WTC11 (cell line): ENCODE data around the gene LINC01488.

Experiments used
- GRHL2 ChIP-seq: fragments of 250-450 bp; sonication (Bioruptor Pico); IDR thresholded peaks from 2 replicates; pipeline ENCODE4 v1.8.0; 2022; ENCODE audit warnings: mild to moderate bottlenecking, moderate library complexity; ENCODE audit not compliant: insufficient replicate concordance, severe bottlenecking
- IRF2 ChIP-seq: sonication (generic); formaldehyde crosslinking; IDR thresholded peaks from 2 replicates; pipeline ENCODE4 v1.8.0; 2022; ENCODE audit warnings: low read depth, missing genetic modification reagents, borderline replicate concordance
- JUN ChIP-seq: sonication (generic); formaldehyde crosslinking; IDR thresholded peaks from 2 replicates; pipeline ENCODE4 v1.8.0; 2023; ENCODE audit warnings: mild to moderate bottlenecking, missing genetic modification reagents
- SMAD3 ChIP-seq: sonication (generic); formaldehyde crosslinking; IDR thresholded peaks from 2 replicates; pipeline ENCODE4 v1.8.0; 2022; ENCODE audit warnings: missing genetic modification reagents, mild to moderate bottlenecking, borderline replicate concordance
- TF ChIP-seq, protein P1 (sequence below): fragments of 200-600 bp; IDR thresholded peaks from 2 replicates; pipeline ENCODE4 v1.8.0; 2022; ENCODE audit warnings: antibody characterized with exemption
- TF ChIP-seq, protein P2 (sequence below): fragments of 250-450 bp; sonication (Bioruptor Pico); conservative IDR thresholded peaks from 2 replicates; pipeline ENCODE4 v1.9.0; 2021; ENCODE audit warnings: mild to moderate bottlenecking
- TF ChIP-seq, protein P3 (sequence below): sonication (generic); formaldehyde crosslinking; IDR thresholded peaks from 2 replicates; pipeline ENCODE4 v1.8.0; 2022; ENCODE audit warnings: mild to moderate bottlenecking, missing genetic modification reagents

DNA sequence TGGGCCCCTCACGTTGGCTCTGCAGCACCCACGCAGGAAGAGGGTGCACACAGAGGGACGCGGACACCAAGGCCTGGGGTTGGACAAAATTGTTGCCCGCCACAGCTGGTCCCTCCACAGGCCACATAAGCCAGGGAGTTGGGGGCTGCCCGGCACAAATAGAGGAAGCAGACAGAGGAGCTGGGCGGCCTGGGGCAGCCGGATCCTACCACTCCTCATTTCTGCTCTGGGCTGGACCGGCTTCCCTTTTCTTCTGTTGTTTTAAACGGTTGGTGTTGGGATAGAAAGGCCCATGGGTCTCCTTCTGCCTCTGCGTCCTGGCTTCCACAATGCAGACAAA is 36.4 kb upstream of the LINC01488 start:
- TF ChIP-seq JUN (no peak), IRF2 (no peak), SMAD3 (no peak), GRHL2 (CRISPR knock-in tag) (no peak)
- TF ChIP-seq, protein P1, sequence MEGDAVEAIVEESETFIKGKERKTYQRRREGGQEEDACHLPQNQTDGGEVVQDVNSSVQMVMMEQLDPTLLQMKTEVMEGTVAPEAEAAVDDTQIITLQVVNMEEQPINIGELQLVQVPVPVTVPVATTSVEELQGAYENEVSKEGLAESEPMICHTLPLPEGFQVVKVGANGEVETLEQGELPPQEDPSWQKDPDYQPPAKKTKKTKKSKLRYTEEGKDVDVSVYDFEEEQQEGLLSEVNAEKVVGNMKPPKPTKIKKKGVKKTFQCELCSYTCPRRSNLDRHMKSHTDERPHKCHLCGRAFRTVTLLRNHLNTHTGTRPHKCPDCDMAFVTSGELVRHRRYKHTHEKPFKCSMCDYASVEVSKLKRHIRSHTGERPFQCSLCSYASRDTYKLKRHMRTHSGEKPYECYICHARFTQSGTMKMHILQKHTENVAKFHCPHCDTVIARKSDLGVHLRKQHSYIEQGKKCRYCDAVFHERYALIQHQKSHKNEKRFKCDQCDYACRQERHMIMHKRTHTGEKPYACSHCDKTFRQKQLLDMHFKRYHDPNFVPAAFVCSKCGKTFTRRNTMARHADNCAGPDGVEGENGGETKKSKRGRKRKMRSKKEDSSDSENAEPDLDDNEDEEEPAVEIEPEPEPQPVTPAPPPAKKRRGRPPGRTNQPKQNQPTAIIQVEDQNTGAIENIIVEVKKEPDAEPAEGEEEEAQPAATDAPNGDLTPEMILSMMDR = no peak
- TF ChIP-seq, protein P2, sequence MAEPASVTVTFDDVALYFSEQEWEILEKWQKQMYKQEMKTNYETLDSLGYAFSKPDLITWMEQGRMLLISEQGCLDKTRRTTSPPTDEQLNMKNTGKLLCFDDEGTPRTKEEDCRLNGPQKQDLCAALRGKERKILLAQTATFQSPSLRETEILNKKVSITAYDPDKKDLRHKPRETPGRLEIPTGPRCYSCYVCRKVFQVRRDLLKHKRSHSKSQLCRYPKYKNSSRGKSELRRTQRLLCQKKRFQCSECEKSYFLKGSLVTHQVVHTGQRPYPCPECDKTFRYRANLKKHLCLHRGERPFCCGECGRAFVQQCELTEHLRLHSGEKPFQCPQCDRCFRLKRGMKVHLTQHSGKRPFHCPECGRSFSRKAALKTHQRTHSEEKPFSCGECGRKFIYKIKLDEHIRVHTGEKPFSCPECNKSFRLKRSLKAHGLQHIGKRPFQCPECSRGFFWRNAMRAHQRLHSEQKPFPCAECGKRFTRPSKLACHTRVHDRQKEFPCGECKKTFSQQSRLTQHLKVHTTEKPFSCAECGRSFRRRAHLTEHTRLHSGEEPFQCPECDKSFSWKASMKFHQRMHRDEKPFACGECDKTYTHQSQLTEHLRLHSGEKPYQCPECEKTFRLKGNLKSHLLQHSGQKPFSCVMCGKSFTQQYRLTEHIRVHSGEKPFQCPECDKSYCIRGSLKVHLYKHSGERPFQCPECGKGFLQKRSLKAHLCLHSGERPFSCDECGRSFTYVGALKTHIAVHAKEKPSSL (CRISPR knock-in tag) = no peak
- TF ChIP-seq, protein P3, sequence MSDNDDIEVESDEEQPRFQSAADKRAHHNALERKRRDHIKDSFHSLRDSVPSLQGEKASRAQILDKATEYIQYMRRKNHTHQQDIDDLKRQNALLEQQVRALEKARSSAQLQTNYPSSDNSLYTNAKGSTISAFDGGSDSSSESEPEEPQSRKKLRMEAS = no peak
